HG03039 (cell line): Measurements from ENCODE around the gene LHFPL3.

Experiments
- ATAC-seq: cut with Tn5 transposase; IDR thresholded peaks from one replicate; pipeline ENCODE4 v1.9.1; 2021; ENCODE audit warnings: mild to moderate bottlenecking, moderate library complexity; ENCODE audit not compliant: unreplicated experiment

The LHFPL3 gene

DNA sequence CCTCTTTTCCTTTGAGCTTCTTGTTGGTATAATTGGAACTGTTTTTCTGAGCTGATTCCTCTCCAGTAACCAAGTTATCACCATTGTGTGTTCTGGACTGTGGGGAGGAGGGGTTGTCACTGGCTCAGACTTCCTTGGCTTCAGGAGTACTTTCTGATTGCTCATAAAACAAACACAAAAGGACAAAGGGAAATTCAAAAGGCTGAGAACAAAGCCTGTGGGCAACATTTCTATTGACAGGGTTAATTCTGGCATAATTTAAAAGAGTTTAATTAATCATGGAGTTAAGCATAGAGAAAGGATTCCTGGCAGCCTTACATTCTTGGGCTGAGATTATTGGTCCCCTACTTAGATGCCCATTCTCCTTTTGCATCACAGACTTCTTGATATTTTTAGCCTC is 462.7 kb downstream of the LHFPL3 start:
- no peak for ATAC-seq

- ATAC-seq = no peak
Observed at GRCh38 chr7:104793066-104793465, 464.7 kb downstream of the LHFPL3 start.

DNA sequence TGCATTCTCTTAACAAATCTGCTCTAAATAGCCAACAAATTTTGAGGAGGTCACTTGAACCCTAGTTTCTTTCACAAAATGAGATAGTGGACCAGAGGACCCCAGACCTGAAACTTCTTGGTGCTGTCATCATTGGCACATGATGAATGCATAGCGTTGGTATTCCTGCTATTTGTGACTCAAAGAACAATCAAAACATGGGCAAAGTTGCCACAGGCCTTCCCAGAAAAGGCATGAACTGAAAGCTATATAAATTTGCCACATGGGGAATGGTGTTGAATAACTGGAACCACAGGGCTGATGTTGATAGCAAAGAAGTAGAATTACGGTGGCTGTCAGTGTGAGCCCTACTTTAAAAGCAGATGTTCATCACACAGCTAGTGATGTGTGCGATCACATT is 465.8 kb downstream of the LHFPL3 start:
- ATAC-seq = no peak

DNA sequence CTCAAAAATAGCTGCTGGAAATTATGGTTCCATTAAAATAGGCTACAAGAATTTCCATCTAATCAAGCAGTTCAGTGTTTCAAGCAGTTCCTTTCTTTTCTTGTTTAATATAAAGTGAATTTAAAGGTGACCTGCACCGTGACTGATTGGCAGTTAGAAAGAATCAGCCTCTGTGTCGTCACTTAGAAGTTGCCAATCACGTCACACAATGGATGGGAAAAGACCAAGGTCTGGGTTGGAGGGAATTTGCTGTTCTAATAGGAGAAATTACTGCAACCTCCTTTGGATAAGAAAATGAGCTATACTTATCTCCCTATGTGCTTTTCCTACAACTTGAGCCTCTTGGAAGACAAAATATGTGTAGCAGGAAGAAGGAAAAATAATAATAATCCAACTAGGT is 466.2 kb downstream of the LHFPL3 start:
- ATAC-seq = no peak

DNA sequence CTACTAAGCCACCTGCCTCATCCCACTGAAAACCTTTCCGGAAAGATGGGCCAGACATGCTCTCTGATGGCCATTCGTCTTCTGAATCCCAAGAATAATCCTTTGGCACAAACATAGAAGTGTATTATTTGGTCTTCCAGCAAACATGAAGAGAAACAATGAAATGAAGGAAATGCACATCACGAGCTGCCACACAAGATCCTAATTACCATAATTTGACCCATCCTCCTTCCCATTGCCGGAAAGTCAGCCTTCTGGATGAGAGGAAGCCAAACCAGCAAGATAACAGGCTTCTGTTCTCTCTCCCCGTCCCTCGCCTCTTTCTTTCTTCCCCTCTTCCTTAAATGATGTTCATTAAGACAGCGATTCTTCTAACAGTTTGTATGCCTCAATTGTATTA is 466.7 kb downstream of the LHFPL3 start:
- no peak for ATAC-seq

GRCh38 chr7:104795616-104796398 is 467.4 kb downstream of the LHFPL3 start:
- ATAC-seq = no peak

DNA sequence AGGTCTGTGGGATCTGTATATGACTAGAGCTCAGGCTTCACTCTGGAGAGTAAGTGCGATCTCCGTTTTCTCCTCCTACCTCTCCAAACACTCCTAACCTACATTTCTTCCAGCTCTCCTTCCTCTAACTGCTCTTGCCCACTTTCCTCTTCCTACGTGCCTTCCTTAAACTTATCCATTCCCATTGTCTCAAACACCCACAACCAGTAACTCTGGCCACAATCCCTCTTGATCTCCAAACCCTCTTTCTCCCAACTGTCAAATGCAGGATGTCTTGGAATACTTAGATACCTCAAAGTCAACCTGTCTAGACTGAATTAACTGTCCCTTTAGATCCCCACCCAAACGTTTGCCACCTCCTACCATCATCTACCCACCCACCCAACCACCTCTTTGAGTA is 471.9 kb downstream of the LHFPL3 start:
- no peak for ATAC-seq

GRCh38 chr7:104801022-104801421 is 472.6 kb downstream of the LHFPL3 start:
- ATAC-seq = no peak

DNA sequence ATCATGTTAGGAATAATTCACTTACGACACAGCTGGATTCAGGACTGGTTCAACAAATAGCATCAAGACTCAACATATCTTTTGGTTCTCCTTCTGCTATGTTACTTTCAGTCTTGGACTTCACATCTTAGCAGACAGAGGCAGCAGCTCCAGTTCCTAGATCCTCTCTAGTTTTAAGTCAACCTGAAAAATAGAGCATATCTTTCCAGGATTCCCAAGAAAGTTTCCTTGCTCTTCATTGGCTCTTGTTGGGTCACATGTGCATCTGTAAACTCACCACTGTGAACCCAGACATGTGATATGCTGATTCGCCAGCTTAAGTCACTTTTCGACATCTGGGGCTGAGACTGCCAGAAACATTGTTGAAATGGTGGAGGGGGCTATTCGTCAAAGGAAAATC is 475.5 kb downstream of the LHFPL3 start:
- ATAC-seq = no peak

GRCh38 chr7:104804696-104805095 is 476.3 kb downstream of the LHFPL3 start:
- ATAC-seq = no peak

- ATAC-seq = no peak
Observed at GRCh38 chr7:104805449-104806317, 477.3 kb downstream of the LHFPL3 start.

DNA sequence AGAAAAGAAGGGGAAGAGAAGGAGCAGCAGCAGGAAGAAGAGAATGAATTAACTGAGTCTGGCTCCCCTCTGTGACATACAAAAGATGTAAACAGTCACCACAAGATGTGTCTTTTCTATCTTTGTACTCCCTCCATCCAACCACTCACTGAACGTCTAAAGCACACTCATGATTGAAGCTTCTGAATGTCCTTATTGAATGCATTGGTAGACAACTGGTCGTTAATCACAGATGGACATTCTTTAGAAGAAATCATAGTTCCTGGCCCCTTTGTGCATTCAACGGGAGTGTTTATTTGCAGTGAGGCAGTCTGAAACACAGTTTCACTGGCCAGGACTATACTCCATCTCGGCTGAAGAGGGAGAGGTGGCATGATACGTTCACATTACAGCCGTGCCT is 479.3 kb downstream of the LHFPL3 start:
- ATAC-seq = no peak

DNA sequence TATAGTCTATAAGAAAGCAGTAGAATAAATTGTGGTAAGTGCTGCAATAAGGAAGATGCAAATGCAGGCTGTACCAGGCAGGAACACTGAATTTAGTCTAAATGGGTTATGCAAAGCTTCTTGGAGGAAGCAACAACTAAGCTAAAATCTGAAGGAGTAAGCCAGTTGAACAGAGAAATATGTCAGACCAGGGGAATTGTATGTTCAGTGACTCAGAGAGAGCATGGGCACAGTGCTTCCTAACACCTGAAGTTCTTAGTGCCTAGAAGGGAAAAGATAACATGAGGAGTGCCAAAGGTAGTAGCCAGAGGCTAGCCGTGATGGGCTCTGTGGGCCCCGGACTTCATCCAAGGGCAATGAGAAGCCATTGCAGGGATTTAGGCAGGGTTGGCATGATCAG is 481.5 kb downstream of the LHFPL3 start:
- no peak for ATAC-seq

DNA sequence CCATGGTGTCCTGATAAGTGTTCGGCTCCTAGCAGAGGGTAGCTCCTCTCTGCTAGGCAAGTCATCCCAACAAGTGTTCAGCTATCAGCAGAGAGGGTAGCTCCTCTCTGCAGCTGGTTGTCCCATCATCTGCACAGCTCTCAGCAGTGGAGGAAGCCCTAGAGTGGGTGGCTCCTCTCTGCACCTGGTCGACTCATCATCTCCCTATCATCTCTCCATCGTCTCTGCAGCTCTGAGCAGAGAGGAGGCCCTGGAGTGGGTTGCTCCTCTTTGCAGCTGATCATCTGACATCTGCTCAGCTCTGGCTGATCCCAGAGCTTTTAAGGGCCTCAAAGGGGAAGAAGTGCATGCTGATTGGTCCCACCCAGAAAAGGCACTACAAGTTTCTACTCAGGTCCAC is 485.7 kb downstream of the LHFPL3 start:
- no peak for ATAC-seq

- ATAC-seq = no peak
Observed at GRCh38 chr7:104814671-104815400, 486.4 kb downstream of the LHFPL3 start.

DNA sequence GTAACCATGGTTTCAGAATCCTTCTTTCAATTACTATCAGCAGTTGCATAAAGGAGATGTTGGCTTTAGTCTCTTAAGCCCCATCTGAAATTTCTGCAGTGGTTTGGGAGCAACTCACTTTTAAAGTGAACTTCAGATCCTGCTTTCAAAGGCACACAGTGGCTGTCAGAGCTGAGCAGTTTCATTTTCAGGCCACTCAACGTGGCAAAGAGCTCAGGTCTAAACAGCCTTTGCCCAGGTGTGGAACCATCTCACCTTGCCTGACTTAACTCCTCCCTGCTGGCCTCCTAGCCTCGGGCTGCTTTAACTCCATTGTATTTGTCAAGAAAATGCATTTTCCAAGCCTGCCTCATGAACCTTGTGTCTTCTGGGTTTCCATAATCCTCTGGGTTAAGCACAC is 488.1 kb downstream of the LHFPL3 start:
- ATAC-seq = no peak

- no peak for ATAC-seq
Observed at GRCh38 chr7:104818961-104819880, 490.8 kb downstream of the LHFPL3 start.

DNA sequence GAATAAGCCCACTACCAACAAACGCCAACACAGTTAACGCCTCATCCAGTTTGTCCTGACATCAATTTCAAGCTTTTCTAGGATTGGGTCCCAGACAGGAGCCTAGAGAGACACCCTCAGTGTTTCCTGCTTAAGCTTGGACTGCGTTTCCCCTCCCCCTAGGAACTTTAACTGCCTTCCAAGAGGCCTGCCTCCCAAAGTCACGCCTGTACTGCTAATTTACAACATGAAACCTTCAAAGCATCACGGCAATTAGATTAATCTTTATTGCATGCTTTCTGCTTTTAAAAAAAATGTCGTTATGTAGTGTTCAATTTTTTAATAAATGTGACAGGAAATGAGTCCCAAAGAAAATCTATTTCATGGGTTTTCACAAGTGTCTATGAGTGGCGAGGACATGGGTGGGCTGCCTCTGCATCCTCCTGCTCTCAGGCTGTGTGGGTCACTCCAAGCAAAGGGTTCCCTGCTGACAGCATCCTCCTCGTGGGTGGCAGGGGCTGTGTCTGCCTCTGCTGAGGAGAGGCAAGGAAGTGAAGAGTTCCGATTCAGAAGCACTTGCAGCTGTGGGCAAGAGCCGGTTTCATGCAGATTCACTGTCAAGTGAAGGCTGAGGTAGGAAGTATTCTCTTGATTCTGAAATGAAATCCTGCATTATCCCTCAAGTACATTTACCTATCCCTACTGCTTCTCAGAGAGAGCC is 492.6 kb downstream of the LHFPL3 start:
- no peak for ATAC-seq

- ATAC-seq = no peak
Observed at GRCh38 chr7:104823177-104823576, 494.8 kb downstream of the LHFPL3 start.

DNA sequence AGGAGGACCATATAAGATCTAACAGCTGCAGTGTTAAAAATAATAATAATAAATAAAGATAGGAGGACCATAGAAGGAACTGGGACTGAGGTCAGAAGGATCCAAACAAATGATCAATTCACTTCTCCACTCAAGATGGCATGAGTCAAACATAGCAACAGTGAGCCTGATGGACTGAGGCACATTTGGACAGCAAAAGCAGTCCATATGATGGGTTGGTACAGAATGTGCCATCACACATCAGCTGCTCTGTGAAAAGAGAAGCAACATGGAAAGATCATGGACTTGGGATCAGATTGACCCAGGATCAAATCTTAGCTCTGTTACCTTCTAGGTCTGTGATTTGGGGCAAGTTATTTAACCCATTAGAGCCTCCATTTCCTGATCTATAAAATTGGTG is 496.7 kb downstream of the LHFPL3 start:
- ATAC-seq = no peak
